Measurements from ENCODE around the gene CAND2.

DNA sequence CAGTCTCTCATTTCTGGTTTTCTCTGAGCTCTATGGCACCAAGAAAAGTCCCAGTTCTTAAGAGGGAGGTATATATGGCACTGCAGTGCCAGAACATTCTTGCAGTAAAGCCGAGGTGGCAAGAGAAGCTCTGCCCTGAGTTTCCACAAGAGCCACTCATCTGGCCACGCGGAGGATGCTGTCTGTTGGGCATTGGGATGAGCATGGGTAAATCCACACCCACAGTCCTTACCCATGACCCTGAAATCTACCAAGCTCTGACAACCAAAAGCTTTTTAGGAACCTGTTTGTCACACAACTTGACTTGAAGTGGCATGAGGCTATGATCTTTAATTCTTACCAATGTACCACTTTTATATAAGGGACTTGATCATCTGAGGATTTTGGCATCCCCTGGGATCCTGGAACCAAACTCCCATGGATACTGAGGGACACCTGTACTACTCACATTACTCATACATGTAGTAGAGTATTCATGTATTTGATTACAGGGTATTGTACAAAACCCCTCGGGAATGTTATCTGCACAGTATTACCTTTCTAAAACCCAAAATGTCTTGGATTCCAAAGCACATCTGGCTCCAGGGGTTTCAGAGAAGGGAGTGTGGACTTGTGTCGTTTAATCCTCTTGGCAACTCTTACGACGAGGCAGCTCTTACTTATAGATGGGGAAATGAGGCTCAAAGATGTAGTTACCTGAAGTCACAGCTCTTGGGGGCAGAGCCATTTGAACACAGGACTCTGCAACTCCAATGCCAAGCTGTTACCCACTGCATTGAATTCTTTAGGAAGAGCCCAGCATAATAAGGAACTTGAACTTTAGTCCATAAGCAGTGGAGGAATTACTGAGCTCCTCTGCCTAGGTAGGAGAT lies 36.1 kb downstream of the CAND2 start:
- TF ChIP-seq, protein P1, sequence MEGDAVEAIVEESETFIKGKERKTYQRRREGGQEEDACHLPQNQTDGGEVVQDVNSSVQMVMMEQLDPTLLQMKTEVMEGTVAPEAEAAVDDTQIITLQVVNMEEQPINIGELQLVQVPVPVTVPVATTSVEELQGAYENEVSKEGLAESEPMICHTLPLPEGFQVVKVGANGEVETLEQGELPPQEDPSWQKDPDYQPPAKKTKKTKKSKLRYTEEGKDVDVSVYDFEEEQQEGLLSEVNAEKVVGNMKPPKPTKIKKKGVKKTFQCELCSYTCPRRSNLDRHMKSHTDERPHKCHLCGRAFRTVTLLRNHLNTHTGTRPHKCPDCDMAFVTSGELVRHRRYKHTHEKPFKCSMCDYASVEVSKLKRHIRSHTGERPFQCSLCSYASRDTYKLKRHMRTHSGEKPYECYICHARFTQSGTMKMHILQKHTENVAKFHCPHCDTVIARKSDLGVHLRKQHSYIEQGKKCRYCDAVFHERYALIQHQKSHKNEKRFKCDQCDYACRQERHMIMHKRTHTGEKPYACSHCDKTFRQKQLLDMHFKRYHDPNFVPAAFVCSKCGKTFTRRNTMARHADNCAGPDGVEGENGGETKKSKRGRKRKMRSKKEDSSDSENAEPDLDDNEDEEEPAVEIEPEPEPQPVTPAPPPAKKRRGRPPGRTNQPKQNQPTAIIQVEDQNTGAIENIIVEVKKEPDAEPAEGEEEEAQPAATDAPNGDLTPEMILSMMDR (IDR thresholded peaks at IDR 0.05; ENCODE audit: low read depth, low read length, missing input control) = no peak
- TF ChIP-seq JUND (IDR thresholded peaks at IDR 0.05) (no peak), HNF4A (conservative IDR thresholded peaks at IDR 0.05) (no peak), TAF1 (conservative IDR thresholded peaks at IDR 0.05) (no peak), FOXA1 (IDR thresholded peaks at IDR 0.05) (no peak), HNF4G (IDR thresholded peaks at IDR 0.05) (no peak), SP1 (IDR thresholded peaks at IDR 0.05) (no peak), GABPA (IDR thresholded peaks at IDR 0.05 in 1 of 2, conservative IDR thresholded peaks at IDR 0.05 in 1 of 2) (no peak), RAD21 (IDR thresholded peaks at IDR 0.05) (no peak), YY1 (IDR thresholded peaks at IDR 0.05) (no peak)
- TF ChIP-seq, protein P2, sequence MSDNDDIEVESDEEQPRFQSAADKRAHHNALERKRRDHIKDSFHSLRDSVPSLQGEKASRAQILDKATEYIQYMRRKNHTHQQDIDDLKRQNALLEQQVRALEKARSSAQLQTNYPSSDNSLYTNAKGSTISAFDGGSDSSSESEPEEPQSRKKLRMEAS (IDR thresholded peaks at IDR 0.05) = no peak
- TF ChIP-seq, protein P3, sequence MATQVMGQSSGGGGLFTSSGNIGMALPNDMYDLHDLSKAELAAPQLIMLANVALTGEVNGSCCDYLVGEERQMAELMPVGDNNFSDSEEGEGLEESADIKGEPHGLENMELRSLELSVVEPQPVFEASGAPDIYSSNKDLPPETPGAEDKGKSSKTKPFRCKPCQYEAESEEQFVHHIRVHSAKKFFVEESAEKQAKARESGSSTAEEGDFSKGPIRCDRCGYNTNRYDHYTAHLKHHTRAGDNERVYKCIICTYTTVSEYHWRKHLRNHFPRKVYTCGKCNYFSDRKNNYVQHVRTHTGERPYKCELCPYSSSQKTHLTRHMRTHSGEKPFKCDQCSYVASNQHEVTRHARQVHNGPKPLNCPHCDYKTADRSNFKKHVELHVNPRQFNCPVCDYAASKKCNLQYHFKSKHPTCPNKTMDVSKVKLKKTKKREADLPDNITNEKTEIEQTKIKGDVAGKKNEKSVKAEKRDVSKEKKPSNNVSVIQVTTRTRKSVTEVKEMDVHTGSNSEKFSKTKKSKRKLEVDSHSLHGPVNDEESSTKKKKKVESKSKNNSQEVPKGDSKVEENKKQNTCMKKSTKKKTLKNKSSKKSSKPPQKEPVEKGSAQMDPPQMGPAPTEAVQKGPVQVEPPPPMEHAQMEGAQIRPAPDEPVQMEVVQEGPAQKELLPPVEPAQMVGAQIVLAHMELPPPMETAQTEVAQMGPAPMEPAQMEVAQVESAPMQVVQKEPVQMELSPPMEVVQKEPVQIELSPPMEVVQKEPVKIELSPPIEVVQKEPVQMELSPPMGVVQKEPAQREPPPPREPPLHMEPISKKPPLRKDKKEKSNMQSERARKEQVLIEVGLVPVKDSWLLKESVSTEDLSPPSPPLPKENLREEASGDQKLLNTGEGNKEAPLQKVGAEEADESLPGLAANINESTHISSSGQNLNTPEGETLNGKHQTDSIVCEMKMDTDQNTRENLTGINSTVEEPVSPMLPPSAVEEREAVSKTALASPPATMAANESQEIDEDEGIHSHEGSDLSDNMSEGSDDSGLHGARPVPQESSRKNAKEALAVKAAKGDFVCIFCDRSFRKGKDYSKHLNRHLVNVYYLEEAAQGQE (IDR thresholded peaks at IDR 0.05) = no peak
- TF ChIP-seq, protein P4, sequence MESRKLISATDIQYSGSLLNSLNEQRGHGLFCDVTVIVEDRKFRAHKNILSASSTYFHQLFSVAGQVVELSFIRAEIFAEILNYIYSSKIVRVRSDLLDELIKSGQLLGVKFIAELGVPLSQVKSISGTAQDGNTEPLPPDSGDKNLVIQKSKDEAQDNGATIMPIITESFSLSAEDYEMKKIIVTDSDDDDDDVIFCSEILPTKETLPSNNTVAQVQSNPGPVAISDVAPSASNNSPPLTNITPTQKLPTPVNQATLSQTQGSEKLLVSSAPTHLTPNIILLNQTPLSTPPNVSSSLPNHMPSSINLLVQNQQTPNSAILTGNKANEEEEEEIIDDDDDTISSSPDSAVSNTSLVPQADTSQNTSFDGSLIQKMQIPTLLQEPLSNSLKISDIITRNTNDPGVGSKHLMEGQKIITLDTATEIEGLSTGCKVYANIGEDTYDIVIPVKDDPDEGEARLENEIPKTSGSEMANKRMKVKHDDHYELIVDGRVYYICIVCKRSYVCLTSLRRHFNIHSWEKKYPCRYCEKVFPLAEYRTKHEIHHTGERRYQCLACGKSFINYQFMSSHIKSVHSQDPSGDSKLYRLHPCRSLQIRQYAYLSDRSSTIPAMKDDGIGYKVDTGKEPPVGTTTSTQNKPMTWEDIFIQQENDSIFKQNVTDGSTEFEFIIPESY (IDR thresholded peaks at IDR 0.05) = no peak

All from liver (tissue), 3 donors.